Measurements from ENCODE around the gene SCT.

Gene SCT

GRCh38 chr11:623999-624704 lies 2.8 kb downstream of the SCT start:
- TF ChIP-seq, protein P1, sequence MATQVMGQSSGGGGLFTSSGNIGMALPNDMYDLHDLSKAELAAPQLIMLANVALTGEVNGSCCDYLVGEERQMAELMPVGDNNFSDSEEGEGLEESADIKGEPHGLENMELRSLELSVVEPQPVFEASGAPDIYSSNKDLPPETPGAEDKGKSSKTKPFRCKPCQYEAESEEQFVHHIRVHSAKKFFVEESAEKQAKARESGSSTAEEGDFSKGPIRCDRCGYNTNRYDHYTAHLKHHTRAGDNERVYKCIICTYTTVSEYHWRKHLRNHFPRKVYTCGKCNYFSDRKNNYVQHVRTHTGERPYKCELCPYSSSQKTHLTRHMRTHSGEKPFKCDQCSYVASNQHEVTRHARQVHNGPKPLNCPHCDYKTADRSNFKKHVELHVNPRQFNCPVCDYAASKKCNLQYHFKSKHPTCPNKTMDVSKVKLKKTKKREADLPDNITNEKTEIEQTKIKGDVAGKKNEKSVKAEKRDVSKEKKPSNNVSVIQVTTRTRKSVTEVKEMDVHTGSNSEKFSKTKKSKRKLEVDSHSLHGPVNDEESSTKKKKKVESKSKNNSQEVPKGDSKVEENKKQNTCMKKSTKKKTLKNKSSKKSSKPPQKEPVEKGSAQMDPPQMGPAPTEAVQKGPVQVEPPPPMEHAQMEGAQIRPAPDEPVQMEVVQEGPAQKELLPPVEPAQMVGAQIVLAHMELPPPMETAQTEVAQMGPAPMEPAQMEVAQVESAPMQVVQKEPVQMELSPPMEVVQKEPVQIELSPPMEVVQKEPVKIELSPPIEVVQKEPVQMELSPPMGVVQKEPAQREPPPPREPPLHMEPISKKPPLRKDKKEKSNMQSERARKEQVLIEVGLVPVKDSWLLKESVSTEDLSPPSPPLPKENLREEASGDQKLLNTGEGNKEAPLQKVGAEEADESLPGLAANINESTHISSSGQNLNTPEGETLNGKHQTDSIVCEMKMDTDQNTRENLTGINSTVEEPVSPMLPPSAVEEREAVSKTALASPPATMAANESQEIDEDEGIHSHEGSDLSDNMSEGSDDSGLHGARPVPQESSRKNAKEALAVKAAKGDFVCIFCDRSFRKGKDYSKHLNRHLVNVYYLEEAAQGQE (IDR thresholded peaks at IDR 0.05; ENCODE audit: insufficient read depth in 1 of 2, low read depth in 2 of 2, low read length in 2 of 2), result no peak
- TF ChIP-seq TAF1 (IDR thresholded peaks at IDR 0.05; ENCODE audit: borderline replicate concordance, insufficient read depth, low read length) (no peak), SIN3A (IDR thresholded peaks at IDR 0.05; ENCODE audit: borderline replicate concordance, insufficient read depth, low read length) (no peak), FOXP2 (optimal IDR thresholded peaks at IDR 0.05; ENCODE audit: borderline replicate concordance, extremely low read depth, extremely low read length, insufficient read depth) (no peak), POLR2AphosphoS5 (IDR thresholded peaks at IDR 0.05; ENCODE audit: low read depth, low read length) (no peak)

GRCh38 chr11:623349-623869 lies 3.6 kb downstream of the SCT start:
- TF ChIP-seq, protein P1 (IDR thresholded peaks at IDR 0.05; ENCODE audit: insufficient read depth in 1 of 2, low read depth in 2 of 2, low read length in 2 of 2), result no peak
- TF ChIP-seq POLR2AphosphoS5 (IDR thresholded peaks at IDR 0.05; ENCODE audit: low read depth, low read length), result no peak
- no peak for TF ChIP-seq SIN3A (IDR thresholded peaks at IDR 0.05; ENCODE audit: borderline replicate concordance, insufficient read depth, low read length)
- no peak for TF ChIP-seq FOXP2 (optimal IDR thresholded peaks at IDR 0.05; ENCODE audit: borderline replicate concordance, extremely low read depth, extremely low read length, insufficient read depth)
- TF ChIP-seq TAF1 (IDR thresholded peaks at IDR 0.05; ENCODE audit: borderline replicate concordance, insufficient read depth, low read length), result no peak

DNA sequence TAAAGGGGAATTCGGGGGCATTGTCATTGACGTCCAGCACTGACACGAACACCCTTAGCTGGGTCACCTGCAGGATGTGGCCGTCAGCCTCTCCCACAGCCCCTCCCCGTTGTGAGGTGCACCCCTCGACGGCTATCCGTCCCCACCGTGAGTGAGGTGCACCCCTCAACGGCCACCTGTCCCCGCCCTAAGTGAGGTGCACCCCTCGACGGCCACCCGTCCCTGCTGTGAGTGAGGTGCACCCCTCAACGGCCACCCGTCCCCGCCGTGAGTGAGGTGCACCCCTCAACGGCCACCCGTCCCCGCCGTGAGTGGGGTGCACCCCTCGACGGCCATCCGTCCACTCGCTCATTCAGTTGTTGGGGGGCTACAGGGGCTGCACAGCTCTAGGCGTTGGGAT lies 5.1 kb downstream of the SCT start:
- TF ChIP-seq, protein P1 (IDR thresholded peaks at IDR 0.05; ENCODE audit: insufficient read depth in 1 of 2, low read depth in 2 of 2, low read length in 2 of 2), result no peak
- TF ChIP-seq FOXP2 (optimal IDR thresholded peaks at IDR 0.05; ENCODE audit: borderline replicate concordance, extremely low read depth, extremely low read length, insufficient read depth) (no peak), POLR2AphosphoS5 (IDR thresholded peaks at IDR 0.05; ENCODE audit: low read depth, low read length) (no peak), SIN3A (IDR thresholded peaks at IDR 0.05; ENCODE audit: borderline replicate concordance, insufficient read depth, low read length) (no peak), TAF1 (IDR thresholded peaks at IDR 0.05; ENCODE audit: borderline replicate concordance, insufficient read depth, low read length) (no peak)

DNA sequence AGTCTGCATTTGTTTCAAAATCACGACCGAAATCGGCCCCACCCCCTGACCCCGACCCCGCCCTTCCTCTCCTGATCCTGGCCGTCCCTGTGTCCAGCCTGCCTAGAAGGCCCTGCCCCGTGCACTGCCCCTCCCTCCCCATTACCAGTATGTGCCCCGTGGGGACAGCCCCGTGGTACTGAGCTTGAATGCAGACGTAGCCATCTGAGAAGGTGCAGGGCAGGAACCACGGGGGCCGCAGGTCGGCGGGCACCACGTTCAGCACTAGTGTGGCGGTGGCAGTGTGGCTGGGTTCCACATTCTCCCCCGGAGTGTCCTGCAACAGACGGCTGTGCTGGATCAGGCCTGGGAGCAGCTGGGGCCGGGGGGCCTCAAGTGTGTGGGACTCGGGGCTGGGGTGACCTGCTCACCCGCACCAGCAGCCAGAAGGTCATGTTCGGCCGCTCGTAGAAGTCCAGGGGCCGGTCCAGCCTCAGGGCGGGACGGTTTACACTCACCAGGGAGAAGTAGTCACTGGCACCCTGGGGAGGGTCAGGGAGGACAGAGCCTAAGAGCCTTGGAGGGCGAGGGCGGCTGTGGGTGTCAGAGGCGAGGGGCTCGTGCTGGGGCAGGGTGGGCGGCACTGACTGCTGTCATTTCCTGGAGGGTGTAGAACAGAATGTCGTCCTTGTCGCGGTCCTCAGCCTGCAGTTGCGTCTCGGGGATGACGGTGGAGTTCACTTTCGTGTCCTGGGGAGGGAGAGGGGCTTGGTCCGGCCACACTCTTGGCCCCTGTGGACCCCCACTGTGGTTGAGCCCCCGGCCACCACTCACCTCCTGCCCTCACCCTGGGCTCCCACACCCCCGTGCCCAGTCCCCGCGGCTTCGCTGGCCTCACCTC lies 5.8 kb downstream of the SCT start:
- no peak for TF ChIP-seq TAF1 (IDR thresholded peaks at IDR 0.05; ENCODE audit: borderline replicate concordance, insufficient read depth, low read length)
- no peak for TF ChIP-seq SIN3A (IDR thresholded peaks at IDR 0.05; ENCODE audit: borderline replicate concordance, insufficient read depth, low read length)
- TF ChIP-seq, protein P1 (IDR thresholded peaks at IDR 0.05; ENCODE audit: insufficient read depth in 1 of 2, low read depth in 2 of 2, low read length in 2 of 2), result no peak
- TF ChIP-seq POLR2AphosphoS5 (IDR thresholded peaks at IDR 0.05; ENCODE audit: low read depth, low read length), result no peak
- no peak for TF ChIP-seq FOXP2 (optimal IDR thresholded peaks at IDR 0.05; ENCODE audit: borderline replicate concordance, extremely low read depth, extremely low read length, insufficient read depth)
